ENCODE measurements around the gene SLC66A3.

Gene SLC66A3

GRCh38 chr2:11177871-11178690 lies 22.8 kb downstream of the SLC66A3 start:
- peaks cover 12% of the 10 kb centered on the region; the same call in 1 of the 2 replicates for H3K36me3 ChIP-seq (ENCODE audit: insufficient read depth, low read length)
- peaks cover 14% of the 10 kb centered on the region for H3K4me1 ChIP-seq (ENCODE audit: insufficient read depth, low read length, poor library complexity, severe bottlenecking)
- no peaks in the 10 kb centered on the region for H3K9me2 ChIP-seq (replicated peaks; ENCODE audit: low read depth, low read length)
- H3K4me3 ChIP-seq (ENCODE audit: low read length, poor library complexity, severe bottlenecking): no peak overlapping the region
- H3K9ac ChIP-seq (ENCODE audit: low read depth, low read length, poor library complexity, severe bottlenecking): no peak overlapping the region
- no peaks in the 10 kb centered on the region for H3K27me3 ChIP-seq (ENCODE audit: insufficient read depth, low read length, poor library complexity, severe bottlenecking)
- H3F3A ChIP-seq (ENCODE audit: low read depth): 0 out of 2 replicates have a peak, but pooled peaks cover 4% of the 10 kb centered on the region
- TF ChIP-seq EZH2phosphoT487 (IDR thresholded peaks at IDR 0.05; ENCODE audit: borderline replicate concordance) (no peak), CTCF (conservative IDR thresholded peaks at IDR 0.05; ENCODE audit: low read length) (no peak)
- H2AFZ ChIP-seq (ENCODE audit: low read length): no peak overlapping the region
- no peak overlapping the region for H3K4me2 ChIP-seq (ENCODE audit: low read depth, low read length, poor library complexity, severe bottlenecking)
- no peaks in the 10 kb centered on the region for H3K9me3 ChIP-seq (ENCODE audit: insufficient read depth, low read depth, low read length)
- H4K20me1 ChIP-seq (ENCODE audit: insufficient read depth, low read length, poor library complexity, severe bottlenecking): no peaks in the 10 kb centered on the region
- H3K79me2 ChIP-seq (ENCODE audit: insufficient read depth, low read length): no peaks in the 10 kb centered on the region

GRCh38 chr2:11179196-11179595 lies 23.9 kb downstream of the SLC66A3 start:
- no peaks in the 10 kb centered on the region for H3K9me3 ChIP-seq (ENCODE audit: insufficient read depth, low read depth, low read length)
- H2AFZ ChIP-seq (ENCODE audit: low read length): no peak overlapping the region
- no peaks in the 10 kb centered on the region for H3K27me3 ChIP-seq (ENCODE audit: insufficient read depth, low read length, poor library complexity, severe bottlenecking)
- peaks cover 14% of the 10 kb centered on the region for H3K4me1 ChIP-seq (ENCODE audit: insufficient read depth, low read length, poor library complexity, severe bottlenecking)
- H3K9me2 ChIP-seq (replicated peaks; ENCODE audit: low read depth, low read length): no peaks in the 10 kb centered on the region
- H3K9ac ChIP-seq (ENCODE audit: low read depth, low read length, poor library complexity, severe bottlenecking): no peak overlapping the region
- H3K4me2 ChIP-seq (ENCODE audit: low read depth, low read length, poor library complexity, severe bottlenecking): no peak overlapping the region
- no peak overlapping the region for H3K4me3 ChIP-seq (ENCODE audit: low read length, poor library complexity, severe bottlenecking)
- H3F3A ChIP-seq (ENCODE audit: low read depth): 0 out of 2 replicates have a peak, but pooled peaks cover 4% of the 10 kb centered on the region
- H3K36me3 ChIP-seq (ENCODE audit: insufficient read depth, low read length): peaks cover 20% of the 10 kb centered on the region; the same call in 1 of the 2 replicates
- H4K20me1 ChIP-seq (ENCODE audit: insufficient read depth, low read length, poor library complexity, severe bottlenecking): no peaks in the 10 kb centered on the region
- no peaks in the 10 kb centered on the region for H3K79me2 ChIP-seq (ENCODE audit: insufficient read depth, low read length)
- no peak for TF ChIP-seq EZH2phosphoT487 (IDR thresholded peaks at IDR 0.05; ENCODE audit: borderline replicate concordance)
- TF ChIP-seq CTCF (conservative IDR thresholded peaks at IDR 0.05; ENCODE audit: low read length): no peak

GRCh38 chr2:11179899-11180298 lies 24.6 kb downstream of the SLC66A3 start:
- Histone ChIP-seq H3K4me2 (ENCODE audit: low read depth, low read length, poor library complexity, severe bottlenecking) (no peak overlapping the region), H3K27me3 (ENCODE audit: insufficient read depth, low read length, poor library complexity, severe bottlenecking) (no peaks in the 10 kb centered on the region), H3K9me3 (ENCODE audit: insufficient read depth, low read depth, low read length) (no peaks in the 10 kb centered on the region), H3K36me3 (ENCODE audit: insufficient read depth, low read length) (peaks cover 21% of the 10 kb centered on the region; the same call in 1 of the 2 replicates), H3K4me1 (ENCODE audit: insufficient read depth, low read length, poor library complexity, severe bottlenecking) (peaks cover 13% of the 10 kb centered on the region), H3F3A (ENCODE audit: low read depth) (0 out of 2 replicates have a peak, but pooled peaks cover 4% of the 10 kb centered on the region), H3K9ac (ENCODE audit: low read depth, low read length, poor library complexity, severe bottlenecking) (no peak overlapping the region), H4K20me1 (ENCODE audit: insufficient read depth, low read length, poor library complexity, severe bottlenecking) (no peaks in the 10 kb centered on the region), H3K79me2 (ENCODE audit: insufficient read depth, low read length) (no peaks in the 10 kb centered on the region), H3K9me2 (replicated peaks; ENCODE audit: low read depth, low read length) (no peaks in the 10 kb centered on the region), H2AFZ (ENCODE audit: low read length) (no peak overlapping the region), H3K4me3 (ENCODE audit: low read length, poor library complexity, severe bottlenecking) (no peak overlapping the region)
- no peak for TF ChIP-seq CTCF (conservative IDR thresholded peaks at IDR 0.05; ENCODE audit: low read length)
- no peak for TF ChIP-seq EZH2phosphoT487 (IDR thresholded peaks at IDR 0.05; ENCODE audit: borderline replicate concordance)
